Tracheal epithelial cell (primary cell): ENCODE results near the gene ZNF502. TPM values are rescaled to one million over a fixed set of nuclear protein-coding genes. Genes with fewer than 3 reads are reported as not detected.

ENCODE experiments used
- total RNA-seq: library from RNA; depleted of rRNA; stranded (reverse); fragments of >200 nt; gene quantifications from 2 replicates; pipeline ENCODE4 v1.2.1, GENCODE V29; 2014

ZNF502 gene
- total RNA-seq, result 2.7 and 5.8 TPM in 2 replicates

DNA sequence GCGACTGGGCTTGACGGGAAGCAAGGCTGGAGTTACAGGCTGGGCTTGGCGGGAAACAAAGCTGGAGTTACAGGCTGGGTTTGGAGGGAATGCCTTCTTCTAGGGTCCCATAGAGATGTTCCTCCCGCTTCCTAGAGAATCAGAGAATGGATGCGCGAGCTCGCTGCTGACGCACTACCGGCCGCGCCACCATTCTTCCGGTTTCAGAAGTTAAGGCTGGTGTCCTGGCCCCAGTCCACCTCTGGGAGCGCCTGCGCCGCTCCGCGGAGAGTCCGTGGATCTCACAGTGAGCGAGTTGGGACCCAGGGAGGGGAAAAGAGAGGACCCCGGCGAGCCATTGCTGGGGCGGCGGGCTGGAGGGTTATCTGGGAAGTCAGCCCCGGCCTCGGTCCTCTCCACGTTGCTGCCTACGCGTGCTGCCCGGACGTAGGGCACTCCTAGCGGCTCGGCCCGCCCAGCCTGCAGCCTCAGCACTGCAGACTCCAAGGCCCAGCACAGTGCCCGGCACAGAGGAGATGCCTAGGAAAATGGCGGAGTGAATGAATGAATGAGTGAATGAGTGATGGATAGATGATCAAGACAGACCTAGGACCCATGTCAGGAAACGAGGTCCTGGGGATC lies at the start of gene ZNF502:
Gene ZNF502 (plus strand): TSS at position 206 of the 621 bp plus-strand sequence. CDS start 7,602 bp downstream, outside the sequence.

DNA sequence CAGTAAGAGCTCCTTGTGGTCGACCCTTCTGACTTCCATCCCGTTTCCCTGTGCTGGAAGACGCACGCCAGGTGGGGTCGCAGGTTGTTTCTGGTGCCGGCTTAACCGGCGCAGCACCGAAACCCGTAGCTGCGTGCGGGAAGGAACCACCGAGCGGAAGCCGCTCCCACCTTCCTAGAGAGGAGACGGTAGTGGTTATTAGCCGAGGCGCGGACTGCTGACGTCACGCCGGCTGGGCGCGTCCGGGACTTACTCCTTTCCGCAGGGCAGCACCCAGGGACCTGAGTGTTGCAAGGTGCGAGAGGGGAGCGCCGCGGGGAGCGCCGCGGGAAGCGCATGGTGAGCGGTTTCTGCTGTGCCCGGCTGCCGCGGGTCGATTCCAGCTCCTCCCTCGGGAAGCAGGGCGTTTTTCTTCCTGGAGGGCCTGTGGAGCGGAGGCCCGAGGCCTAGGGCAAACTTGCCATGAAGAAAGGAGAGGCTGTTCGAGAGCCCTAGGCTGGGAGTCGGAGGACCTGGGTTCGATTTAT lies 17.0 kb downstream of the ZNF502 start, which contains the start of gene ZNF501:
Gene ZNF501 (plus strand): TSS at position 252 of the 527 bp plus-strand sequence. CDS start 4,787 bp downstream, outside the sequence.

DNA sequence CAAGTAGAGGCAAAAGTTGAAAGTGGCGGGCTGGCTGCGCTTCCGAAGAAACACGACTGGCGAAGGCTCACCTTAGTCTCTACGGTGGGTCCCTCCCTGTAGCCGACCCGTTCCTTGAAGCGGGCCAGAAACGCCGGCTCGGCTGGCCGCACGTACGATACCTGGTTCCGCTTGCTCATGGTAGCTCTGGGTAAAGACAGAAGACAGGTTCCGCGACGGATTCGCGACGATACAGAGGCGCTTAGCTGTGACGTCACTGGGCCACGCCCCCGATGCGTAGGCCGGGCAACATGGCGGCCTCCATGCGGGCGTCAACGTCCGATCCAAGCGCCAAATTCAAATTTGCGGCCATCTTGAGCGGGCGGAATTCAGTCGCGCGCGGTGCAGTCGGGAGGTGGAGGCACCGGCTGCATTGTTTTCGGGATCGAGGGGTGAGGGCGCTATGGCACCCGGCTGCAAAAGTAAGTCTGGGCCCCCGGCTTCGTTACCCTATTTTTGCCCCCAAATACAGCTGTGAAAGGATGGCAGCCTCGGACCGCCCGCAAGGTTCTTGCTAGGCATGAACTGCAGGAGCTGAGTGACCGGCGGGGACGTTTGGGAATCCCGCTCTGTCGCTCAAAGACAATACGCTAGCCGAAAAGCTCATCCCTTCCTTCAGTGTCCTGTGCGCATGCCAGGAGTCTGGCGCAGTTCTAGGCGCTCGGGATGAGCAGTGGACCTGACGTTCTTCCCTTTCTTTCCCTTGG lies 49.1 kb downstream of the ZNF502 start, which contains the start of the genes KIAA1143 and KIF15:
Gene KIAA1143 (minus strand): TSS at position 196 of the 746 bp plus-strand sequence. CDS start 17 bp downstream, at position 179.
Gene KIF15 (plus strand): TSS at position 371 of the 746 bp plus-strand sequence. CDS start 72 bp downstream, at position 443.

Other genes with a start within 250 kb of the ZNF502 start
- gene ZNF445, start 235.0 kb upstream of the ZNF502 start, total RNA-seq, result 4.0 and 5.1 TPM in 2 replicates
- gene ZKSCAN7, start 157.5 kb upstream of the ZNF502 start, total RNA-seq, result 1.3 and 3.9 TPM in 2 replicates
- 1.4 TPM in 1 of 2 replicates, not detected in the other for gene ZNF660, start 127.7 kb upstream of the ZNF502 start, total RNA-seq
- 11.6 and 15.6 TPM in 2 replicates for gene ZNF197, start 87.6 kb upstream of the ZNF502 start, total RNA-seq
- gene ZNF35, start 63.9 kb upstream of the ZNF502 start, total RNA-seq, result 14.9 and 15.1 TPM in 2 replicates
- 2.8 and 4.3 TPM in 2 replicates for gene ZNF501, start 17.0 kb downstream of the ZNF502 start, total RNA-seq
- gene KIAA1143, start 49.0 kb downstream of the ZNF502 start, total RNA-seq, result 11.1 and 21.3 TPM in 2 replicates
- gene KIF15, start 49.1 kb downstream of the ZNF502 start, total RNA-seq, result 0.85 and 2.4 TPM in 2 replicates
- gene TMEM42, start 149.3 kb downstream of the ZNF502 start, total RNA-seq, result 12.0 and 22.4 TPM in 2 replicates
- 0.48 TPM in 1 of 2 replicates, not detected in the other for gene TGM4, start 161.9 kb downstream of the ZNF502 start, total RNA-seq